Endothelial cell of hepatic sinusoid (primary cell): ENCODE results near the gene PLIN1.

Source experiments
- in situ Hi-C: cut with HindIII; loops from 2 replicates; pipeline ENCODE4 v1.10.0; 2017; ENCODE audit warnings: low sequenced_read_pairs

PLIN1 gene

GRCh38 chr15:89630260-89630659, 48.9 kb downstream of the PLIN1 start:
- in situ Hi-C loops = no loop called here

- in situ Hi-C loops = no loop called here
These were observed 49.3 kb downstream of the PLIN1 start for GRCh38 chr15:89629829-89630228.

- in situ Hi-C loops = no loop called here
These were observed 50.1 kb downstream of the PLIN1 start for GRCh38 chr15:89628806-89629715.

GRCh38 chr15:89628301-89628700, 50.9 kb downstream of the PLIN1 start:
- in situ Hi-C loops = no loop called here

- in situ Hi-C loops = no loop called here
These were observed 51.8 kb downstream of the PLIN1 start for GRCh38 chr15:89627256-89627970.

GRCh38 chr15:89625716-89626115, 53.5 kb downstream of the PLIN1 start:
- in situ Hi-C loops = no loop called here

GRCh38 chr15:89623165-89623564, 56.0 kb downstream of the PLIN1 start:
- in situ Hi-C loops = no loop called here

GRCh38 chr15:89621547-89621946, 57.6 kb downstream of the PLIN1 start:
- in situ Hi-C loops = no loop called here

GRCh38 chr15:89616228-89616627, 62.9 kb downstream of the PLIN1 start:
- in situ Hi-C loops = no loop called here

- in situ Hi-C loops = no loop called here
These were observed 64.0 kb downstream of the PLIN1 start for GRCh38 chr15:89615135-89615534.
